Measurements from ENCODE around the gene GYS1.
"Not testable (repeated sequence)": the region's sequence is repeated elsewhere in the genome, so short reads cannot be mapped to it uniquely, and the experiment has no call there.

GYS1 gene

DNA sequence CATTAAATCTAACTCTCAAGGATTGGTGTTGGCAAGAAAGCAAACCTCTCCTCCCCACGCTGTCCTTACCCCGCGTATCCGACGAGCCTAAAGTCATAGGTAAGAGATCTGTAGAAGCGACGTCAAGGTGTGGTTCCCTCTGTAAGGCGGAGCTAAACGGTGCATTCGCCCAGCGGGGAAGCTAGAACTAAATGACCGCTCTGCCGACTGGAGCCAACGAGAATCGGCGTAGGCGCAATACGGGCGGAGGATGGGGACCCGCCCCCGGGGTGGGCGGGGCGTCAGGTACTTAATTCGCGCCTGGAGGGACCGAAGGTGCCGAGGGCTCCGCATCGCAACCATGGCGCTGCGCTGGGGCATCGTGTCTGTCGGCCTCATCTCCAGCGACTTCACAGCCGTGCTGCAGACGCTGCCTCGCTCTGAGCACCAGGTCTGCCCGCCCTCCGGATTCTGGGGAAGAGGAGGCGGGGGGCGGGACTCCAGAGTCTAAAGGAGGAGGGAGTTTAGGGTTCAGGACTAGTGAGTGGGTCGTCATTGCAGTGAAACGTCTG lies 59.7 kb downstream of the GYS1 start, which contains the start of gene DHDH:
DHDH (plus strand) TSS at position 318 of the 551 bp plus-strand sequence; CDS start at position 341, 23 bp downstream.
- peak; percentile 87 for DNase-seq

GRCh38 chr19:48928164-48929025 lies 64.7 kb downstream of the GYS1 start:
- no peak for DNase-seq

- DNase-seq, result not testable (repeated sequence)
Observed at GRCh38 chr19:48927692-48928091, 65.4 kb downstream of the GYS1 start.

DNA sequence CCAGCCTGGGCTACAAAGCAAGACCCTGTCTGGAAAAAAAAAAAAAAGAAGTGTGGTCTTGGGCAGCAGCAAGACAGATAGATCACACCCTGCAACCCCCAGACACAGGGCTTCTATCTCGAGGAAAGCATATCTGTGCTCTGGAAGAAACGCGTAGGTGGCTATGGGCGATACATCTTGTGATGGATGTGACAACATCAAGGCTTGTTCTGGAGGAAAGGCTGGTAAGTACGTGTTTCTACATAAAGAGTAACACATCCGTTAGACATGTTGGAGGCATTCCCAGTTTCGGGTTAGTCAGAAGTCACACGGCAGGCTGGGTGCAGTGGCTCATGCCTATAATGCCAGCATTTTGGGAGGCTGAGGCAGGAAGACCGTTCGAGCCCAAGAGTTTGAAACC lies 66.2 kb downstream of the GYS1 start:
- DNase-seq, result peak; percentile 53

GRCh38 chr19:48925890-48926289 lies 67.2 kb downstream of the GYS1 start:
- DNase-seq, result not testable (repeated sequence)

- no peak for DNase-seq
Observed at GRCh38 chr19:48925240-48925843, 67.8 kb downstream of the GYS1 start.

- DNase-seq, result no peak
Observed at GRCh38 chr19:48922548-48923490, 70.3 kb downstream of the GYS1 start.

DNA sequence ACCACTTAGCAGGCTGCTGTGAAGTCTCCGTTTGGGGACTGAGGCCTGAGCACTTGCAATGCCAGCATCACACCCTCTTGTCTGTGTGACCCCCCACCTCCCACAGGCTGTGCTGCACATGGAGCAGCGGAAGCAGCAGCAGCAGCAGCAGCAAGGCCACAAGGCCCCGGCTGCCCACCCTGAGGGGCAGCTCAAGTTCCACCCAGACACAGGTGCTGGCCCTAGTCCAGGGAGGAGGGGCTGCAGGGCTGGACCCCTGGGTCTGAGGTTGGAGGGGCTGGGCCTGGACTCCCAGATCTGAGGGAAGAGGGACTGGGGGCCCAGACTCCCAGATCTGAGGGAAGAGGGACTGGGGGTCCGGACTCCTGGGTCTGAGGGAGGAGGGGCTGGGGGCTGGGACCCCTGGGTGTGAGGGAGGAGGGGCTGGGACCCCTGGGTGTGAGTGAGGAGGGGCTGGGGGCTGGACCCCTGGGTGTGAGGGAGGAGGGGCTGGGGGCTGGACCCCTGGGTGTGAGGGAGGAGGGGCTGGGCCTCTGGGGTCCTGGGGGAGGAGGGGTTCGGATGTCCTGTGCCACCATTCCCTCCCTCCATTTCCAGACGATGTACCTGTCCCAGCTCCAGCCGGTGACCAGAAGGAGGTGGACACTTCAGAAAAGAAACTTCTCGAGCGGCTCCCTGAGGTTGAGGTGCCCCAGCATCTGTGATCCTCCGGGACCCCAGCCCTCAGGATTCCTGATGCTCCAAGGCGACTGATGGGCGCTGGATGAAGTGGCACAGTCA lies 71.2 kb downstream of the GYS1 start:
- DNase-seq, result no peak

GRCh38 chr19:48920949-48921348 lies 72.2 kb downstream of the GYS1 start:
- DNase-seq, result no peak

DNA sequence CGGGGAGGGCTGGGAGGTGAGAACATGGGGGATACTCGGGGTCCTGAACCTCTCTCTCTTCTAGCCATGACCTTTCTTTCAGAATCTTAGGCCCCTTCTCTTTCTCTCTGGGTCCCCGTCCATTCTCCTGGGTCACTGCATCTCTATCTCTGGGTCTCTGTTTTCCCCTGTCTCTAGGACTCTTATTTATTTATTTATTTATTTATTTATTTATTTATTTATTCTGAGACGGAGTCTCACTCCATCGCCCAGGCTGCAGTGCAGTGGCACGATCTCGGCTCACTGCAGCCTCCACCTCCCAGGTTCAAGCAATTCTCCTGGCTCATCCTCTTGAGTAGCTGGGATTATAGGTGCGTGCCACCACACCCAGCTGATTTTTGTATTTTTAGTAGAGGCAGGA lies 73.8 kb downstream of the GYS1 start:
- not testable (repeated sequence) for DNase-seq

DNA sequence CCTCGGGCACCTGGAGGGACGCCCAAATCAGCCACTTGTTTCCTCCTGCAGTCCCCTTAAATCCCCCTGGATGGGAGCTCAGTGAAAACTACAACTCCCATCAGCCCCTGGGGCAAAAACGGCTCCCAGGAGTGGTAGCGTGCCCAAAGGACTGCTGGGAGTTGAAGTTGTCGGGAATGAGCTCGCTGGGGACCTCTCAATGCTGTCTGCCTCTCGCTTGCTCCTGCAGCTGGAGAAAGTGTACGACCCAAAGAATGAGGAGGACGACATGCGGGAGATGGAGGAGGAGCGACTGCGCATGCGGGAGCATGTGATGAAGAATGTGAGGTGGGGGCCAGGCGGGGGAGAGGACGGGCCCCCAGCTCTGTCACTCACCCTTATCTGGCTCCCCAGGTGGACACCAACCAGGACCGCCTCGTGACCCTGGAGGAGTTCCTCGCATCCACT lies 74.3 kb downstream of the GYS1 start:
- DNase-seq, result peak; percentile 68
